ENCODE data around the gene C21orf58.

GRCh38 chr21:46314441-46315020 is 9.1 kb downstream of the C21orf58 start:
- TF ChIP-seq CTCF (IDR thresholded peaks at IDR 0.05) (no peak), POLR2AphosphoS5 (IDR thresholded peaks at IDR 0.05) (no peak)

Measured in breast epithelium (tissue), 3 donors.